ENCODE results near the gene AREL1.

The AREL1 gene

GRCh38 chr14:74634964-74635363, 77.9 kb downstream of the AREL1 start:
- DNase-seq, result no peak

GRCh38 chr14:74634481-74634880, 78.4 kb downstream of the AREL1 start:
- DNase-seq, result no peak

- DNase-seq, result no peak
Measured at GRCh38 chr14:74630881-74631690, 81.8 kb downstream of the AREL1 start.

GRCh38 chr14:74628418-74628817, 84.5 kb downstream of the AREL1 start:
- DNase-seq, result no peak

DNA sequence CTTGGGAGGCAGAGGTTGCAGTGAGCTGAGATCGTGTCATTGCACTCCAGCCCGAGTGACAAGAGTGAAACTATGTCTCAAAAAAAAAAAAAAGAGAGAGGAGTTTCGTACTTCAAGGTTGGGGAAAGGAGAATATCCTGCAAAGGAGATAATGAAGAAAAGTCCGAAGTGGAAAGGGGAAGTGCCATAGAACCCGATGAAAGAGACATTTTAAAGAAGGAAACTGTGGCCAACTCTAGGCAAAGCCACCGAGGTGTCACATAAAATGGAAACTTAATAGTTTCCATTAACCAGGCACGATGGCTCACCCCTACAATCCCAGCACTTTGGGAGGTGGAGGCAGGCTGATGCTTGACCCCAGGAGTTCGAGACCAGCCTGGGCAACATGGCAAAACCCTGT, 85.8 kb downstream of the AREL1 start:
- DNase-seq, result no peak

- no peak for DNase-seq
Measured at GRCh38 chr14:74622257-74622656, 90.6 kb downstream of the AREL1 start.

DNA sequence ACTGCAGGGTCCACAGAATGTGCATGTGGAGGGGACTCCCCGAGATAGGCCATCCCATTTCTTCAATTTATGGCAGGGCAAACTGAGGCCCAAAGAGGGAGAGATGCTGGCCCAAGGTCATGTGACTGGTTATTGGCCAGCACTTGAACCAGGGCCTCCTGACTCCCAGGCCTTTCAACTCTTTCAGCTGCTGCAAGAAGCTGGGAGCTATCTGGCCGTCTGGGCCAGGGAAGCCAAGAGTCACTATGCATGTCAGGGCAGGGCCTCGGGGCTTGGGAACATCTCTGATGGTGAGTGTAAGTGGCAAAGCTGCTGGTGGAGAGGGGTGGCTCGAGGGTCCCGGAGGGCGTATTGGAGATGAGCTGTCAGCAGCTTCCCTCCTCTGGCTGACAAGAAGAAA, 91.3 kb downstream of the AREL1 start:
- DNase-seq, result no peak

GRCh38 chr14:74620923-74621322, 92.0 kb downstream of the AREL1 start:
- DNase-seq, result no peak

DNA sequence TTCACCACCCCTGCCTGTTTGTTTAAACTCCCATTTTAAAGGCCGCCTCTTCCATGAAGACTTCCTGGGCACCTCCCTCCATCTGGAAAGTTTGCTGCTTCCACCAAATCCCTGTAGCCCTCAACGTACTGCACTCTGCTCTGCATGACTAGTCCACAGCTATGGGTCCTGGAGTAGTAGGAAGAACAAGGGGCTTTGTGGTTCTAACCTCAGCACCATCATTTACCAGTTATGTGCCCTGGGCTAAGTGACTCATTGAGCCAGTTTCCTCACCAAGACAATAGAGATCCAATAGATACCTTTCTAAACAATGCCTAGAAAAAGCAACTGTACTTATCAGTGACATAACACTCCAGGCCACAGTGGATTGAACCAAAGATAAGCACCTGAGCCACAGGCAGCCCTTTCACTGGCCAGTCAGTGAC, 92.4 kb downstream of the AREL1 start:
- no peak for DNase-seq

DNA sequence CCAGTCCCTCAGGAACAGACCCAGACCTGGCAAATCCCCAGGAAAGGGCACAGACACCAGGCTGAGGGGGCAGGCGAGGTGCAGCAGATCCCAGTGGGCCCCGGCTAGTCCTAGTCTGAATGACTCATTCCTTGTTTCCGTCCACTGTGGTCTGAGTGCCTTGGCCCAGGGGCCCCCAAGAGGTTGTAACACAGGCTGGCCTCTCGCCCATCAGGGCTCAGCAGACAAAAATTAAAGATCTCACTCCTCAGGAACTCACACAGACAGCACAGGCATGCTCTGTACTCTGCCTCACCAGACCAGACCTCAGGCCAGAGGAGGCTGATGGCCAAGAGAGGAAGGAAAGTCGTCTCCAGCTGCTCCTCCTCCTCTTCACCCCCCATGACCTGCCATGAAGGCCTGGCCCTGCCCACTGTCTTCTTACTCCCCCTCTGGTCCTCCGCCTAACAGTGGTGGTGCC, 93.2 kb downstream of the AREL1 start:
- DNase-seq, result no peak

DNA sequence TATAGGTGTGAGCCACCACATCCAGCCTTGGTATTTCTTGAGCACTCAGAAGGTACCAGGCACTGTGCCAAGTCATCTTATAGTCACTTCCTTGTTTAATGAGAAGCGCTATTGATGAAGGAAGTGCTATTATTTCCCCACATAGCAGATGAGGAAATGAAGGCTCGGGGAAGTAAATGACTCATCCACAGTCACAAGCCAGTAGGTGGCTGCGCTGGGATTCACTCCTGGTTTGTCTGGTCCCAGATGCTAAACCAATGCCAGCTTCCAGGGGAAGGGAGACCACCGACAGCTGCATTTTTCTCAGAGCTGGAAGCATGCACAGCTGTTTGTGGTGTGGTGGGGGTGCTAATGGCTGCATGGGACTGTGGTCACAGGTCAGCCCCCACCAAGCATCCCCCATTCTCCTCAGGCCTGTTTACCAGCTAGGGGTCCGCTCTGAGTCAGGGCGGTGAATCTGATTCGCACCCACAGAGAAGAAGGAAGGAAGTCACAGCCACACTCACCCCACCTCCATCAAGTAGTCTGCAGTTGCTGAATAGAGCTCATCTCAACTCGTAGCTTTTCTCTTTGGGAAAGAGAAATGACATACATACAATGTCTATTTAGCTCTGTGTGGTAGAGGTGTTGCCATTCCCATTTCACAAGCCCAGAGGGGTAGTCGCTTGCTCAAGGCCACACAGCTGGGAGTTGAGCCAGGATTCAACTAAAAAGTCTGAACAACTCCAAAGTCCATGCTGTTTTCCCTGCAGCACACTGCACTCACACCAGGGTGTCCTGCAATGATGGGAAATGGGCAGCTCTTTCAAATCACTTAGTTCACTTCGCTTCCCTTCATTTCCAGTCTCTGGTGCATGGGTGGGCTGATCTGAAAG, 94.6 kb downstream of the AREL1 start:
- no peak for DNase-seq

GRCh38 chr14:74616996-74617700, 95.7 kb downstream of the AREL1 start:
- no peak for DNase-seq

DNA sequence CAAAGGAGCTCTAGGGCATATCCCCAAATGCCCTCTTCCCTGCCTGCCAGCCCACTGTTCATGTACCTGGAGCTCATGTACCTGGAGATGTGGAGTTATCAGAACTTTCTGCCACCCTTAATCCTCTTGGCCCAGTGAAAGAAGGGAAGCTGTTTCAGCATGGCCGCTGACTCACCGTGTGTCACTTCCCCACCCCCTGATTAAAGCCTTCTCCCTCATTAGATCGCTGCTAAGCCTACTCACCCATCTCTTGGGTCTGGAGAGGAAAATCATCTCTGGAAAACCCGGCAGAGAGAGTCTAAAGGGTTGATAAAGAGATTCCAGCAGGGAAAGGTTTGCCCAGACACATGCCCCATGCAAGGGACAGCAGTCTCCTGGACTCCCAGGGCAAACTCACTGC, 96.4 kb downstream of the AREL1 start:
- no peak for DNase-seq

GRCh38 chr14:74615735-74616134, 97.1 kb downstream of the AREL1 start:
- DNase-seq, result no peak

DNA sequence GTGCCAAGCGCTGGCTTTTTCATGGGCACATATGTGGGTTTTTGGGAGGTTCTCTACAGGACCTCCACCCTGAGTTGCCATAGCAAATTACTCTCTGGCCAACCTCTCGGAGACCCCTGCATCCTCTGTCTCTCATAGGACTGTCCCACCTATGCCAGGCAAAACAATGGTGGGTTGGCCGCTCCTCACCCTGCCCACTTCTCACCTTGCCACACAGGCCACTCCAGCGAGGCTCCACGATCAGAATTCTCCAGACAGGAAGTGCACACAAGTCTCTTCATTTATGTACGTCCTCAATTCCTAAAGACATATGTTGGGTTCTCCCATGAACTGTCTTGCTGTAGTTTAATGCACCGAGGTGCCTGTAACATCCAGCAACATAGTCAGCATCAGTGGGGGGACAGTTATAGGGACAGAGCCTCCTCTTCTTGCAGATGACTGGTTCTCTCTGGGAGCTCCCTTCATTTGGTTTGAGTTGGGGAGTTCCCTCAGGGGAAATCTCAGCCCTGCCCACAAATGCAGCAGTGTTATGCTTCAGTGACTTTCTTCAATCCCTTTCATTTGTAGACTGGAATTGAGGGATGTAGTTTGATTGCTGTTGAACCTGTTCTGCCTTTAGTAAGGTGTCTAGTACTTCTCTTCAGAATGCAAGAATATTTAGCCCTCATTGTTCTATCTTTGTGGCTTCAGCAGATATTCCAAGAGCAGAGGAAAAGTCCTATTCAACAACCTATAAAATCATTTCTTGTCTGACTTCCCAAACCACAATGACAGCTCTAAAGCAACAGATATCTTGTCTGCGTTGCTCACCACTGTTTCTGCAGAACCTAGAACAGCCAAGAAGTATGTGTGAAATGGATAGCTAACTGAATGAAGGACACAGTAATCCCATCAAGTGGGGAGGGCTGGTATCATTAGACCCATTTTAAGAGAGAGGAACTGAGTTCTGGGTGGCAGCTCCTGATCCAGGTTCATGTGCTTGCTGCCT, 98.1 kb downstream of the AREL1 start:
- DNase-seq, result no peak

DNA sequence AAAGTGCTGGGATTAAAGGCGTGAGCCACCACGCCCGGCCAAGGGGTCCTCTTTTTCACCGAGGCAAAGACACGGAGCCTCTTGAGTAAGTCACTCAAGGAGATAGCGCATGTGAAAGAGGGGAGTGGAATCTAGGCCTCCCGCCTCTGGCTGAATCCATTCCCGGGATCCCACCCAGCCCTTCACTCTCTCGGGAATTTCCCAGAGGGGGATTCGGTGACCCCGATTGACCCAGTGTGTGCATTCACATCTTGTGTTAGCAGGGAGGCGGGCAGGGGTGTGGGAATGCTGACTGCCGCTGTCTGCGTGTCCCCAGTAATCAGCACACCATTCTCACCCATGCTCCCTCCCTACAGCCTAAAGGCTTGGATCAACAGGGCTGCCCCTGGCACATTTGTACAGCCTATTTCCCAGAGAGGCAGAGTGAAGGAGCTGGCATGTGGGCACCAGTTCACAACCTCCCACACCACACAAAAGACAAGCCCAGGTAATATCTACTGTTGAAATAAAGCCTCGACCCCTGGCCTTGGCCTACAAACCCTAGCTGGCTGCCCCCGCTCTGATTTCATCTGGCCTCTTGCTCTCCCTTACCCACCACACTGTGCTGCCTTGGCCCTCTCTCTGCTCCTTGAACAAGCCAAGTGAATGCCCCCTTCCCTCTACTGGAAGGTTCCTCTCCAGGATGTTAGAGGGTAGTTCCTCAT, 99.5 kb downstream of the AREL1 start:
- DNase-seq, result no peak

GRCh38 chr14:74612350-74613021, 100.4 kb downstream of the AREL1 start:
- DNase-seq, result no peak

- no peak for DNase-seq
Measured at GRCh38 chr14:74611650-74612349, 101.1 kb downstream of the AREL1 start, which contains the start of gene LTBP2. LTBP2 (minus strand) TSS chr14:74612237; CDS start chr14:74611944, 293 bp downstream.
